ENCODE results near the gene PHLPP2.
"Not testable (repeated sequence)": the region's sequence is repeated elsewhere in the genome, so short reads cannot be mapped to it uniquely, and the experiment has no call there.

PHLPP2 gene

GRCh38 chr16:71698491-71698890, 26.0 kb downstream of the PHLPP2 start:
- no peaks in the 10 kb centered on the region for H3K27me3 ChIP-seq (replicated peaks; ENCODE audit: control insufficient read depth, insufficient read depth, low read length, poor library complexity, severe bottlenecking)
- peaks cover 3% of the 10 kb centered on the region for H3K36me3 ChIP-seq (ENCODE audit: control insufficient read depth, insufficient read depth, low read length)
- no peaks in the 10 kb centered on the region for H3K4me1 ChIP-seq (ENCODE audit: control insufficient read depth, insufficient read depth, low read length, poor library complexity, severe bottlenecking)
- no peak for DNase-seq
- H3K27ac ChIP-seq (ENCODE audit: insufficient read depth, low read length, poor library complexity, severe bottlenecking) = no peak overlapping the region
- H3K4me3 ChIP-seq (ENCODE audit: insufficient read depth, low read depth, low read length, poor library complexity, severe bottlenecking) = no peak overlapping the region
- H3K9me3 ChIP-seq (ENCODE audit: control insufficient read depth, low read length) = no peaks in the 10 kb centered on the region

GRCh38 chr16:71693164-71693563, 31.3 kb downstream of the PHLPP2 start:
- Histone ChIP-seq H3K36me3 (ENCODE audit: control insufficient read depth, insufficient read depth, low read length) (peaks cover 8% of the 10 kb centered on the region), H3K4me1 (ENCODE audit: control insufficient read depth, insufficient read depth, low read length, poor library complexity, severe bottlenecking) (no peaks in the 10 kb centered on the region), H3K27me3 (replicated peaks; ENCODE audit: control insufficient read depth, insufficient read depth, low read length, poor library complexity, severe bottlenecking) (no peaks in the 10 kb centered on the region), H3K4me3 (ENCODE audit: insufficient read depth, low read depth, low read length, poor library complexity, severe bottlenecking) (no peak overlapping the region), H3K9me3 (ENCODE audit: control insufficient read depth, low read length) (no peaks in the 10 kb centered on the region), H3K27ac (ENCODE audit: insufficient read depth, low read length, poor library complexity, severe bottlenecking) (no peak overlapping the region)
- no peak for DNase-seq

- no peak overlapping the region for H3K27ac ChIP-seq (ENCODE audit: insufficient read depth, low read length, poor library complexity, severe bottlenecking)
- H3K9me3 ChIP-seq (ENCODE audit: control insufficient read depth, low read length) = no peaks in the 10 kb centered on the region
- no peak overlapping the region for H3K4me3 ChIP-seq (ENCODE audit: insufficient read depth, low read depth, low read length, poor library complexity, severe bottlenecking)
- no peaks in the 10 kb centered on the region for H3K4me1 ChIP-seq (ENCODE audit: control insufficient read depth, insufficient read depth, low read length, poor library complexity, severe bottlenecking)
- no peak for DNase-seq
- H3K36me3 ChIP-seq (ENCODE audit: control insufficient read depth, insufficient read depth, low read length) = peaks cover 16% of the 10 kb centered on the region
- H3K27me3 ChIP-seq (replicated peaks; ENCODE audit: control insufficient read depth, insufficient read depth, low read length, poor library complexity, severe bottlenecking) = no peaks in the 10 kb centered on the region
Observed at GRCh38 chr16:71689901-71690300, 34.6 kb downstream of the PHLPP2 start.

- no peak for DNase-seq
- Histone ChIP-seq H3K36me3 (ENCODE audit: control insufficient read depth, insufficient read depth, low read length) (peaks cover 19% of the 10 kb centered on the region), H3K27me3 (replicated peaks; ENCODE audit: control insufficient read depth, insufficient read depth, low read length, poor library complexity, severe bottlenecking) (no peaks in the 10 kb centered on the region), H3K4me3 (ENCODE audit: insufficient read depth, low read depth, low read length, poor library complexity, severe bottlenecking) (no peak overlapping the region), H3K27ac (ENCODE audit: insufficient read depth, low read length, poor library complexity, severe bottlenecking) (no peak overlapping the region), H3K4me1 (ENCODE audit: control insufficient read depth, insufficient read depth, low read length, poor library complexity, severe bottlenecking) (no peaks in the 10 kb centered on the region), H3K9me3 (ENCODE audit: control insufficient read depth, low read length) (no peaks in the 10 kb centered on the region)
Observed at GRCh38 chr16:71687861-71688260, 36.6 kb downstream of the PHLPP2 start.

GRCh38 chr16:71684280-71684679, 40.2 kb downstream of the PHLPP2 start:
- not testable (repeated sequence) for H3K9me3 ChIP-seq (ENCODE audit: control insufficient read depth, low read length); DNase-seq; H3K4me3 ChIP-seq (ENCODE audit: insufficient read depth, low read depth, low read length, poor library complexity, severe bottlenecking); H3K4me1 ChIP-seq (ENCODE audit: control insufficient read depth, insufficient read depth, low read length, poor library complexity, severe bottlenecking); H3K27me3 ChIP-seq (replicated peaks; ENCODE audit: control insufficient read depth, insufficient read depth, low read length, poor library complexity, severe bottlenecking); H3K27ac ChIP-seq (ENCODE audit: insufficient read depth, low read length, poor library complexity, severe bottlenecking)
- peaks cover 27% of the 10 kb centered on the region for H3K36me3 ChIP-seq (ENCODE audit: control insufficient read depth, insufficient read depth, low read length)

- Histone ChIP-seq H3K36me3 (ENCODE audit: control insufficient read depth, insufficient read depth, low read length) (peaks cover 23% of the 10 kb centered on the region), H3K27me3 (replicated peaks; ENCODE audit: control insufficient read depth, insufficient read depth, low read length, poor library complexity, severe bottlenecking) (no peaks in the 10 kb centered on the region), H3K27ac (ENCODE audit: insufficient read depth, low read length, poor library complexity, severe bottlenecking) (no peak overlapping the region), H3K9me3 (ENCODE audit: control insufficient read depth, low read length) (no peaks in the 10 kb centered on the region), H3K4me3 (ENCODE audit: insufficient read depth, low read depth, low read length, poor library complexity, severe bottlenecking) (no peak overlapping the region), H3K4me1 (ENCODE audit: control insufficient read depth, insufficient read depth, low read length, poor library complexity, severe bottlenecking) (no peaks in the 10 kb centered on the region)
- DNase-seq = no peak
Observed at GRCh38 chr16:71681360-71681759, 43.1 kb downstream of the PHLPP2 start.

- H3K27me3 ChIP-seq (replicated peaks; ENCODE audit: control insufficient read depth, insufficient read depth, low read length, poor library complexity, severe bottlenecking) = no peaks in the 10 kb centered on the region
- DNase-seq = no peak
- H3K36me3 ChIP-seq (ENCODE audit: control insufficient read depth, insufficient read depth, low read length) = peaks cover 40% of the 10 kb centered on the region
- H3K4me3 ChIP-seq (ENCODE audit: insufficient read depth, low read depth, low read length, poor library complexity, severe bottlenecking) = no peak overlapping the region
- no peaks in the 10 kb centered on the region for H3K9me3 ChIP-seq (ENCODE audit: control insufficient read depth, low read length)
- H3K4me1 ChIP-seq (ENCODE audit: control insufficient read depth, insufficient read depth, low read length, poor library complexity, severe bottlenecking) = no peaks in the 10 kb centered on the region
- H3K27ac ChIP-seq (ENCODE audit: insufficient read depth, low read length, poor library complexity, severe bottlenecking) = no peak overlapping the region
Observed at GRCh38 chr16:71676236-71676635, 48.3 kb downstream of the PHLPP2 start.

GRCh38 chr16:71675380-71675779, 49.1 kb downstream of the PHLPP2 start:
- H3K27ac ChIP-seq (ENCODE audit: insufficient read depth, low read length, poor library complexity, severe bottlenecking) = no peak overlapping the region
- H3K9me3 ChIP-seq (ENCODE audit: control insufficient read depth, low read length) = no peaks in the 10 kb centered on the region
- no peaks in the 10 kb centered on the region for H3K4me1 ChIP-seq (ENCODE audit: control insufficient read depth, insufficient read depth, low read length, poor library complexity, severe bottlenecking)
- peaks cover 32% of the 10 kb centered on the region for H3K36me3 ChIP-seq (ENCODE audit: control insufficient read depth, insufficient read depth, low read length)
- DNase-seq = no peak
- no peak overlapping the region for H3K4me3 ChIP-seq (ENCODE audit: insufficient read depth, low read depth, low read length, poor library complexity, severe bottlenecking)
- no peaks in the 10 kb centered on the region for H3K27me3 ChIP-seq (replicated peaks; ENCODE audit: control insufficient read depth, insufficient read depth, low read length, poor library complexity, severe bottlenecking)

- H3K4me3 ChIP-seq (ENCODE audit: insufficient read depth, low read depth, low read length, poor library complexity, severe bottlenecking) = no peak overlapping the region
- peaks cover 34% of the 10 kb centered on the region for H3K36me3 ChIP-seq (ENCODE audit: control insufficient read depth, insufficient read depth, low read length)
- no peak overlapping the region for H3K27ac ChIP-seq (ENCODE audit: insufficient read depth, low read length, poor library complexity, severe bottlenecking)
- DNase-seq = no peak
- no peaks in the 10 kb centered on the region for H3K4me1 ChIP-seq (ENCODE audit: control insufficient read depth, insufficient read depth, low read length, poor library complexity, severe bottlenecking)
- H3K27me3 ChIP-seq (replicated peaks; ENCODE audit: control insufficient read depth, insufficient read depth, low read length, poor library complexity, severe bottlenecking) = no peaks in the 10 kb centered on the region
- H3K9me3 ChIP-seq (ENCODE audit: control insufficient read depth, low read length) = no peaks in the 10 kb centered on the region
Observed at GRCh38 chr16:71674229-71674628, 50.3 kb downstream of the PHLPP2 start.

GRCh38 chr16:71673582-71673973, 50.9 kb downstream of the PHLPP2 start:
- no peaks in the 10 kb centered on the region for H3K4me1 ChIP-seq (ENCODE audit: control insufficient read depth, insufficient read depth, low read length, poor library complexity, severe bottlenecking)
- no peaks in the 10 kb centered on the region for H3K27me3 ChIP-seq (replicated peaks; ENCODE audit: control insufficient read depth, insufficient read depth, low read length, poor library complexity, severe bottlenecking)
- no peak for DNase-seq
- no peaks in the 10 kb centered on the region for H3K9me3 ChIP-seq (ENCODE audit: control insufficient read depth, low read length)
- no peak overlapping the region for H3K4me3 ChIP-seq (ENCODE audit: insufficient read depth, low read depth, low read length, poor library complexity, severe bottlenecking)
- no peak overlapping the region for H3K27ac ChIP-seq (ENCODE audit: insufficient read depth, low read length, poor library complexity, severe bottlenecking)
- H3K36me3 ChIP-seq (ENCODE audit: control insufficient read depth, insufficient read depth, low read length) = peaks cover 37% of the 10 kb centered on the region

All from effector memory CD4-positive, alpha-beta T cell (primary cell).